Activated T-helper 1 cell treated with anti-CD3 and anti-CD28 coated beads, Interleukin-2, amount 50 U/mL, for 16 hours (primary cell): Measurements from ENCODE around the gene TTC33.

ENCODE experiments used
- DNase-seq, 2 donors: peaks; one replicate each; pipeline ENCODE4 v3.0.0-alpha.2; 2020; ENCODE audit warnings: low read depth in 1 of 2, low spot score in 1 of 2

TTC33 gene

GRCh38 chr5:40547557-40547956 is 208.2 kb downstream of the TTC33 start:
- DNase-seq: no peak

GRCh38 chr5:40540301-40540700 is 215.5 kb downstream of the TTC33 start:
- DNase-seq: no peak

- DNase-seq: no peak
Observed at GRCh38 chr5:40524677-40525076, 231.1 kb downstream of the TTC33 start.

GRCh38 chr5:40521925-40522324 is 233.8 kb downstream of the TTC33 start:
- DNase-seq: no peak

- no peak for DNase-seq
Observed at GRCh38 chr5:40521108-40521785, 234.5 kb downstream of the TTC33 start.

GRCh38 chr5:40518485-40518917 is 237.3 kb downstream of the TTC33 start:
- DNase-seq: no peak

- DNase-seq: no peak
Observed at GRCh38 chr5:40515476-40515875, 240.3 kb downstream of the TTC33 start.

- DNase-seq: no peak
Observed at GRCh38 chr5:40514976-40515375, 240.8 kb downstream of the TTC33 start.

- DNase-seq: no peak
Observed at GRCh38 chr5:40511801-40512200, 244.0 kb downstream of the TTC33 start.

- DNase-seq: no peak
Observed at GRCh38 chr5:40507095-40507494, 248.7 kb downstream of the TTC33 start.

- no peak for DNase-seq
Observed at GRCh38 chr5:40505031-40505430, 250.7 kb downstream of the TTC33 start.

- no peak for DNase-seq
Observed at GRCh38 chr5:40503439-40503838, 252.3 kb downstream of the TTC33 start.

- no peak for DNase-seq
Observed at GRCh38 chr5:40502736-40503135, 253.0 kb downstream of the TTC33 start.

GRCh38 chr5:40501711-40502444 is 253.9 kb downstream of the TTC33 start:
- DNase-seq: no peak

GRCh38 chr5:40499518-40500273 is 256.1 kb downstream of the TTC33 start:
- no peak for DNase-seq

- no peak for DNase-seq
Observed at GRCh38 chr5:40499007-40499406, 256.8 kb downstream of the TTC33 start.

GRCh38 chr5:40497573-40497972 is 258.2 kb downstream of the TTC33 start:
- DNase-seq: no peak

GRCh38 chr5:40495237-40495635 is 260.5 kb downstream of the TTC33 start:
- no peak for DNase-seq

- DNase-seq: no peak
Observed at GRCh38 chr5:40494631-40495236, 261.0 kb downstream of the TTC33 start.

- no peak for DNase-seq
Observed at GRCh38 chr5:40492056-40492455, 263.7 kb downstream of the TTC33 start.

GRCh38 chr5:40491644-40492043 is 264.1 kb downstream of the TTC33 start:
- DNase-seq: no peak
